Prostate gland (tissue), 1 donor: Measurements from ENCODE around the gene GMDS.

Experiments
- POLR2A ChIP-seq: fragments of 450-650 bp; IDR thresholded peaks from one replicate; pipeline ENCODE4 v1.6.1; 2016; ENCODE audit warnings: antibody characterized with exemption, mild to moderate bottlenecking
- POLR2AphosphoS5 ChIP-seq: sonication (generic); formaldehyde crosslinking; IDR thresholded peaks from one replicate; pipeline ENCODE4 v1.6.1; 2017; ENCODE audit warnings: antibody characterized with exemption

DNA sequence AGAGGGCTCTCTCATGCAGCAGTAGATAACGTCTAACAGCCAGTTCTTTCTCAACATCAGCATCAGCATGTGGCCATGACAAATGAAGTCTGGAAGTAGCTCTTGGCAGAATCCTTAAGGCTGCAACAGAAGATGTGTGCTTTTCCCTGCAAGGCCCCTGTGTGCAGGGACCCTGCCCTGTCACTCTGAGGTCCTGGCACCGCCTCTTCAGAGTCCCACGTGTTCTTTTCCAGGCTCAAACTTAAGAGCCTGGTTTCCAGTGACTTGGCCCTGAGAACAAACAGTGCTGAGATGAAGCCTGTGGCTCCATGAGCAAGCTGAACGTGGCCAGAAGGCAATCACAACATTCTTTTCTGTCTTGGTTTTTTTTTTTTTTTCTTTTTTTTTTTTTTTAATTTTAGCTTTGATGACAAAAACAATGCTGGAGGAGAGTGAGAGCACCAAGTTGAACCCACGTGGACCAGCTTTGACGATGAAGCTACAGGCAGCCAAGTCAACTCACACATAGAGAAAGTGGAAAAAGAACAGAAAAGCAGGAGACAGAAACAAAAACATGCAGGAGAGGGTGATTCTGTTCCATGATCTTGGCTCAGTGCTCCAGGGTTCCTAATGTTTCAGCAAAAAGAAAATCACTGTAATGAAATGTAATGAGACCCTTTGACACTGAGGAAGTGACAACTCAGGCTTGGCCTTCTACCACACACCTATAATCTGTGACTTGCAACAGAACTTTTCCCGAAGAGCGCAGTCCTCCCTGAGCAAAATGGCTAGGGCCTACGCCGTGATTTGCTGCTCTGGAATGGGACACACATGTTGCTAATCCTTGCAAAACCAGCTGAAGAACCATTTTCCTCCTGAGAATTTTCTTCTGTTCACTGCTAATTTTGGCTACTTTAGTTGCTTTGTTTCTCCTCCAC is 549.6 kb downstream of the GMDS start:
- TF ChIP-seq POLR2AphosphoS5 (no peak), POLR2A (no peak)
